GM21619 (cell line): ENCODE data around the gene TXNDC11.

Experiments used
- ATAC-seq: cut with Tn5 transposase; IDR thresholded peaks from one replicate; pipeline ENCODE4 v1.9.1; 2021; ENCODE audit not compliant: unreplicated experiment

The TXNDC11 gene

GRCh38 chr16:11725457-11725856 is 17.2 kb downstream of the TXNDC11 start:
- no peak for ATAC-seq

- ATAC-seq = no peak
Observed at GRCh38 chr16:11722468-11722808, 20.2 kb downstream of the TXNDC11 start.

- ATAC-seq = no peak
Observed at GRCh38 chr16:11721781-11722467, 20.7 kb downstream of the TXNDC11 start.

GRCh38 chr16:11719762-11720161 is 22.9 kb downstream of the TXNDC11 start:
- no peak for ATAC-seq

GRCh38 chr16:11719171-11719570 is 23.5 kb downstream of the TXNDC11 start:
- no peak for ATAC-seq

GRCh38 chr16:11717811-11718210 is 24.8 kb downstream of the TXNDC11 start:
- no peak for ATAC-seq

GRCh38 chr16:11716336-11716735 is 26.3 kb downstream of the TXNDC11 start:
- ATAC-seq = no peak

GRCh38 chr16:11715246-11715947 is 27.3 kb downstream of the TXNDC11 start:
- ATAC-seq = no peak

- no peak for ATAC-seq
Observed at GRCh38 chr16:11712122-11712521, 30.5 kb downstream of the TXNDC11 start.

- no peak for ATAC-seq
Observed at GRCh38 chr16:11711662-11712061, 31.0 kb downstream of the TXNDC11 start.

- ATAC-seq = no peak
Observed at GRCh38 chr16:11708421-11708820, 34.2 kb downstream of the TXNDC11 start.

GRCh38 chr16:11707679-11708197 is 34.9 kb downstream of the TXNDC11 start:
- ATAC-seq = no peak

- no peak for ATAC-seq
Observed at GRCh38 chr16:11706180-11706742, 36.4 kb downstream of the TXNDC11 start.

GRCh38 chr16:11705311-11706025 is 37.2 kb downstream of the TXNDC11 start:
- no peak for ATAC-seq

- ATAC-seq = no peak
Observed at GRCh38 chr16:11700264-11701029, 42.2 kb downstream of the TXNDC11 start.

GRCh38 chr16:11699234-11699894 is 43.3 kb downstream of the TXNDC11 start:
- ATAC-seq = no peak

- ATAC-seq = no peak
Observed at GRCh38 chr16:11698271-11698689, 44.4 kb downstream of the TXNDC11 start.

- no peak for ATAC-seq
Observed at GRCh38 chr16:11697319-11697718, 45.3 kb downstream of the TXNDC11 start.

GRCh38 chr16:11696266-11697012 is 46.2 kb downstream of the TXNDC11 start:
- no peak for ATAC-seq

- no peak for ATAC-seq
Observed at GRCh38 chr16:11692651-11693050, 50.0 kb downstream of the TXNDC11 start.
